K562 (cell line): Measurements from ENCODE around the gene CAMK1D. TPM values are rescaled to one million over a fixed set of nuclear protein-coding genes. Genes with fewer than 3 reads are reported as not detected.

Experiments used
- ATAC-seq: fragments of 200-7000 bp; cut with Tn5 transposase; 3 replicates; pipeline ENCODE4 v1.9.1; 2020; ENCODE audit warnings: moderate library complexity
- BruUV-seq: library from RNA; stranded (reverse); fragments of 400-500 nt; replicated peaks from 2 replicates; lab custom pipeline; 2021; lab: Mats Ljungman, UMichigan
- CTCF ChIA-PET: fragments of 300-600 bp; formaldehyde crosslinking; extraction: SDS; loops from one replicate; lab custom pipeline; 2021; ENCODE audit warnings: low intra/inter-chr PET ratio; lab: Yijun Ruan, JAX
- POLR2A ChIA-PET: fragments of 300-600, 350-650 bp; sonication (Branson Sonifier 250); formaldehyde crosslinking; extraction: SDS; loops from one replicate; lab custom pipeline; 2021; ENCODE audit warnings: antibody characterized with exemption, inconsistent platforms; lab: Yijun Ruan, JAX
- DNase-seq, 4 experiments: peaks; one replicate each; pipeline versions ENCODE4 v3.0.0 to v3.0.0-alpha.2; 2011 to 2018; ENCODE audit warnings: low spot score in 3 of 4, mixed read lengths in 3 of 4; ENCODE audit errors: extremely low read depth in 1 of 4
- FAIRE-seq: peaks from 2 replicates; lab custom pipeline; 2011; peaks lifted over from hg19 to GRCh38; lab: Jason Lieb, UNC
- H2AFZ ChIP-seq: 2 replicates; pipeline ENCODE4 v1.6.0; 2011; ENCODE audit warnings: low read depth, low read length, control low read depth, inconsistent platforms
- H3K27ac ChIP-seq: fragments of 200-600 bp; 3 replicates; pipeline ENCODE4 v1.8.0; 2011; ENCODE audit warnings: low read depth, mild to moderate bottlenecking, control low read depth, inconsistent platforms, low read length, moderate library complexity, mixed read lengths; ENCODE audit errors: extremely low read depth
- H3K27me3 ChIP-seq, 2 experiments: fragments of 300-600 bp in 1 of 2; 2 replicates in 1 of 2; 3 replicates in 1 of 2; pipeline versions ENCODE4 v1.6.0 to v1.8.0; 2011; ENCODE audit warnings: inconsistent platforms in 2 of 2, low read length in 2 of 2, mild to moderate bottlenecking in 1 of 2, mixed read lengths in 1 of 2, moderate library complexity in 1 of 2; ENCODE audit not compliant: control insufficient read depth in 2 of 2, insufficient read depth in 2 of 2
- H3K36me3 ChIP-seq: fragments of 300-600 bp; 3 replicates; pipeline ENCODE4 v1.8.0; 2011; ENCODE audit warnings: mild to moderate bottlenecking, low read length, inconsistent platforms; ENCODE audit not compliant: control insufficient read depth, insufficient read depth
- H3K4me1 ChIP-seq, 2 experiments: fragments of 200-600 bp in 1 of 2; replicated peaks in 1 of 2; 2 replicates in 1 of 2; 3 replicates in 1 of 2; pipeline versions ENCODE4 v1.5.1 to v1.8.0; 2011; ENCODE audit warnings: inconsistent platforms in 2 of 2, low read length in 2 of 2, mild to moderate bottlenecking in 1 of 2, mixed read lengths in 1 of 2, moderate library complexity in 1 of 2; ENCODE audit not compliant: control insufficient read depth in 2 of 2, insufficient read depth in 2 of 2
- H3K4me2 ChIP-seq: 2 replicates; pipeline ENCODE4 v1.6.1; 2011; ENCODE audit warnings: low read length, control low read depth, inconsistent platforms, mixed read lengths; ENCODE audit not compliant: insufficient read depth
- H3K4me3 ChIP-seq: fragments of 200-600 bp; sonication (generic), shearing (Covaris generic); 2 replicates; pipeline ENCODE4 v1.5.1; 2016; ENCODE audit warnings: control low read depth, inconsistent platforms
- H3K79me2 ChIP-seq: fragments of 200-600 bp; 3 replicates; pipeline ENCODE4 v1.8.0; 2011; ENCODE audit warnings: low read length, inconsistent platforms; ENCODE audit not compliant: control insufficient read depth, insufficient read depth
- H3K9ac ChIP-seq, 2 experiments: 2 replicates each; pipeline versions ENCODE4 v1.6.0 to v1.6.1; 2011; ENCODE audit warnings: low read depth in 2 of 2, low read length in 2 of 2, control low read depth in 1 of 2, inconsistent platforms in 1 of 2, mild to moderate bottlenecking in 1 of 2, mixed read lengths in 1 of 2; ENCODE audit not compliant: insufficient read depth in 1 of 2
- H3K9me1 ChIP-seq: one replicate; pipeline ENCODE4 v1.6.0; 2011; ENCODE audit warnings: inconsistent platforms, mild to moderate bottlenecking, low read length, moderate library complexity; ENCODE audit not compliant: control insufficient read depth, insufficient read depth
- H3K9me3 ChIP-seq: replicated peaks from 2 replicates; pipeline ENCODE4 v1.5.1; 2011; ENCODE audit warnings: low read depth, low read length, inconsistent platforms; ENCODE audit not compliant: control insufficient read depth, insufficient read depth
- H4K20me1 ChIP-seq: replicated peaks from 2 replicates; pipeline ENCODE4 v1.6.1; 2011; ENCODE audit warnings: low read length, inconsistent platforms, mixed read lengths; ENCODE audit not compliant: control insufficient read depth, insufficient read depth
- ARID2 ChIP-seq: fragments of 450-650 bp; IDR thresholded peaks from 2 replicates; pipeline ENCODE4 v1.6.1; 2017; ENCODE audit warnings: antibody characterized with exemption, mild to moderate bottlenecking
- BCL6 ChIP-seq: fragments of 250-450 bp; sonication (Bioruptor Pico); IDR thresholded peaks from 2 replicates; pipeline ENCODE4 v1.4.0; 2020
- COPS2 ChIP-seq: fragments of 450-650 bp; conservative IDR thresholded peaks from 2 replicates; pipeline ENCODE4 v1.6.1; 2016; ENCODE audit warnings: mild to moderate bottlenecking, moderate library complexity
- ERF ChIP-seq: fragments of 450-650 bp; formaldehyde crosslinking; IDR thresholded peaks from 2 replicates; pipeline ENCODE4 v1.4.0; 2020; ENCODE audit warnings: mild to moderate bottlenecking, mixed read lengths
- HNRNPLL ChIP-seq: fragments of 200-400 bp; formaldehyde crosslinking; IDR thresholded peaks from 2 replicates; pipeline ENCODE4 v1.6.1; 2017; ENCODE audit warnings: low read length, low read depth, mild to moderate bottlenecking; ENCODE audit not compliant: poor library complexity, severe bottlenecking
- KDM2B ChIP-seq: fragments of 250-450 bp; sonication (Bioruptor Pico); IDR thresholded peaks from 2 replicates; pipeline ENCODE4 v1.8.0; 2021; ENCODE audit warnings: mild to moderate bottlenecking, moderate library complexity
- L3MBTL2 ChIP-seq: fragments of 450-650 bp; IDR thresholded peaks from 2 replicates; pipeline ENCODE4 v1.6.1; 2016; ENCODE audit warnings: mild to moderate bottlenecking, moderate library complexity
- MAFF ChIP-seq: IDR thresholded peaks from 2 replicates; pipeline ENCODE4 v1.6.1; 2012; ENCODE audit warnings: low read length, improper control_type of control experiment
- RFX7 ChIP-seq: fragments of 250-450 bp; sonication (Bioruptor Pico); IDR thresholded peaks from 2 replicates; pipeline ENCODE4 v1.5.1; 2021; ENCODE audit warnings: mild to moderate bottlenecking
- XRCC5 ChIP-seq: fragments of 200-400 bp; formaldehyde crosslinking; IDR thresholded peaks from 2 replicates; pipeline ENCODE4 v1.6.1; 2017; ENCODE audit warnings: low read depth, mild to moderate bottlenecking, low read length
- ZBTB8A ChIP-seq: fragments of 450-650 bp; IDR thresholded peaks from 2 replicates; pipeline ENCODE4 v1.6.1; 2018; ENCODE audit warnings: mild to moderate bottlenecking, moderate library complexity; ENCODE audit not compliant: partially characterized antibody
- ZKSCAN1 ChIP-seq: fragments of 150-350 bp; IDR thresholded peaks from 2 replicates; pipeline ENCODE4 v1.6.1; 2016; ENCODE audit warnings: low read depth, low read length
- ZNF184 ChIP-seq: sonication (generic); formaldehyde crosslinking; IDR thresholded peaks from 2 replicates; pipeline ENCODE4 v1.5.0; 2020; ENCODE audit warnings: missing genetic modification reagents
- ZNF274 ChIP-seq: IDR thresholded peaks from 2 replicates; pipeline ENCODE4 v1.6.1; 2011; ENCODE audit warnings: low read depth, mild to moderate bottlenecking, low read length, moderate library complexity, borderline replicate concordance
- WGBS: fragments of 100-300 bp; shearing (Covaris generic); methylation state at CpG from one replicate; pipeline ENCODE4 v1.1.6; 2016; ENCODE audit warnings: low coverage, mixed read lengths; ENCODE audit not compliant: insufficient coverage; ENCODE audit errors: missing lambda C conversion rate; 5-methylcytosine and 5-hydroxymethylcytosine counted together
- in situ Hi-C: fragments of 300-500 bp; cut with MboI; formaldehyde crosslinking; loops from 4 replicates; pipeline ENCODE4 v1.15.0; 2018; ENCODE audit warnings: inconsistent platforms, mixed read lengths
- intact Hi-C: fragments of 100-400 bp; cut with micrococcal nuclease; formaldehyde crosslinking; loops from 2 replicates; pipeline ENCODE4 v1.14.2; 2022
- polyA plus RNA-seq, 8 experiments: library from polyadenylated mRNA; depleted of rRNA in 4 of 8; stranded (reverse) in 5 of 8; unstranded in 3 of 8; fragments of >200 nt; fragmentation: Nextera tagmentation in 2 of 8; fragmentation: Illumina TruSeq in 1 of 8; extraction: Ambion mirVana in 2 of 8; extraction: Trizol in 1 of 8; gene quantifications; 2 replicates each; pipeline versions ENCODE4 v1.2.1 to v1.2.3, GENCODE V29; 2011 to 2014; ENCODE audit warnings: inconsistent platforms in 1 of 8, missing spikeins in 1 of 8
- total RNA-seq, 7 experiments: library from RNA; depleted of rRNA in 6 of 7; stranded (reverse); fragments of >200 nt in 6 of 7; fragmentation: Illumina TruSeq in 2 of 7; extraction: Trizol in 2 of 7; gene quantifications; 2 replicates each; pipeline versions ENCODE4 v1.2.1 to v1.2.3, GENCODE V29; 2011 to 2021; ENCODE audit warnings: low replicate concordance in 1 of 7
- TF ChIP-seq, protein P1 (sequence below): fragments of 450-650 bp; IDR thresholded peaks from 2 replicates; pipeline ENCODE4 v1.7.1; 2018; ENCODE audit warnings: mild to moderate bottlenecking, low read depth; ENCODE audit not compliant: partially characterized antibody

The CAMK1D gene
- total and polyA plus RNA-seq, 9 of the 15 experiments (the other 6 are each of a cell fraction or from before 2014, with no cell fraction given): 0.12 to 0.24 (median 0.20) TPM; not detected in 5

DNA sequence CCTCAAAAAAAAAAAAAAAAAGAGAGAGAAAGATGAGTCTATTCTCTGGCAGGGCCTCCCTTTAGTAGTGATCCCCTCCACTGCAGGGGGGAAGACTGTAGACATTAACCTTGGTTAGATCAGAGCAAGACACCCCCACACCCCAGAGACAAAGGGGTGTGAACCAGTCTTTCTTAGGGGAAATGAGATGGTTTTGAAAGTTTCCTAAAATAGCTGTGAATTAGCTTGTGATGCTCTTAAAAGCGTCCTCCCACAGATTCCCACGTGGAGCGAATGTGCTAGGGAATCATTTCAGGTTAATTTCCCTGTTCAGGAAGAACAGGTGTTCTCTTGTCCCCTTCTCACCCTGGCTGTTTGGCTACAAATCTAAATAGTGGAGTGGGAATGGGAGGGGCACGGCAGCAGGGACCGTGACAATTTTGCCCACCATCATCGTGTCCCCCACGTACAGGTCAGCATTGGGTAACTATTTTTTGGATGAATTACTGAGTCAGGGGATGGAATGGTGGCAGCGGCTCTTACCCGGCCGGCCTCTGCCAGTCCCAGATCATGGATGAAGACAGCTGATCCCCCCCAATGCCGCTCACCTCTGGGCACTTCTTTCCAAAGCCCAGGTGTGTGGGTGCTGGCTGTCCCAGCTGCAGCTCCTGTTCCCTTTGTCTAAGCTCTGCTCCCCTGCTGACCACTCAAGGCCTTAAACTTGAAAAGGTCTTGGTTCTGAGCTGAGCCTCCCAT is 499.3 kb downstream of the CAMK1D start (continued):
- no peak for TF ChIP-seq KDM2B (CRISPR knock-in tag)
- no peak for TF ChIP-seq RFX7 (CRISPR knock-in tag)

- Histone ChIP-seq H3K27me3 (peaks cover 5 to 30% of the 10 kb centered on the region in 2 experiments; a peak in 4 of 5 replicates), H3K27ac (no peak overlapping the region), H3K4me2 (no peak overlapping the region), H3K4me1 (no peaks in the 10 kb centered on the region), H4K20me1 (no peaks in the 10 kb centered on the region), H3K79me2 (no peaks in the 10 kb centered on the region), H3K4me3 (no peak overlapping the region), H3K36me3 (no peaks in the 10 kb centered on the region), H3K9me3 (no peaks in the 10 kb centered on the region), H3K9ac (no peak overlapping the region), H3K9me1 (no peaks in the 10 kb centered on the region), H2AFZ (no peak overlapping the region)
- DNase-seq (no peak), FAIRE-seq (no peak), ATAC-seq (no peak)
- in situ Hi-C loops: no loop called here
- WGBS: under 1% methylated on average over 18 of the region's 20 CpGs
- intact Hi-C loops: no loop called here
- CTCF ChIA-PET: no interaction called here
- POLR2A ChIA-PET: interaction anchor here (1.1 kb wide), 1 partner anchor 175 kb away, joined by 4 read pairs; no protein-coding TSS in a partner anchor
- no TSS peak for BruUV-seq
- TF ChIP-seq, protein P1, sequence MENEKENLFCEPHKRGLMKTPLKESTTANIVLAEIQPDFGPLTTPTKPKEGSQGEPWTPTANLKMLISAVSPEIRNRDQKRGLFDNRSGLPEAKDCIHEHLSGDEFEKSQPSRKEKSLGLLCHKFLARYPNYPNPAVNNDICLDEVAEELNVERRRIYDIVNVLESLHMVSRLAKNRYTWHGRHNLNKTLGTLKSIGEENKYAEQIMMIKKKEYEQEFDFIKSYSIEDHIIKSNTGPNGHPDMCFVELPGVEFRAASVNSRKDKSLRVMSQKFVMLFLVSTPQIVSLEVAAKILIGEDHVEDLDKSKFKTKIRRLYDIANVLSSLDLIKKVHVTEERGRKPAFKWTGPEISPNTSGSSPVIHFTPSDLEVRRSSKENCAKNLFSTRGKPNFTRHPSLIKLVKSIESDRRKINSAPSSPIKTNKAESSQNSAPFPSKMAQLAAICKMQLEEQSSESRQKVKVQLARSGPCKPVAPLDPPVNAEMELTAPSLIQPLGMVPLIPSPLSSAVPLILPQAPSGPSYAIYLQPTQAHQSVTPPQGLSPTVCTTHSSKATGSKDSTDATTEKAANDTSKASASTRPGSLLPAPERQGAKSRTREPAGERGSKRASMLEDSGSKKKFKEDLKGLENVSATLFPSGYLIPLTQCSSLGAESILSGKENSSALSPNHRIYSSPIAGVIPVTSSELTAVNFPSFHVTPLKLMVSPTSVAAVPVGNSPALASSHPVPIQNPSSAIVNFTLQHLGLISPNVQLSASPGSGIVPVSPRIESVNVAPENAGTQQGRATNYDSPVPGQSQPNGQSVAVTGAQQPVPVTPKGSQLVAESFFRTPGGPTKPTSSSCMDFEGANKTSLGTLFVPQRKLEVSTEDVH: no peak
- TF ChIP-seq ZNF184 (CRISPR knock-in tag) (no peak), XRCC5 (no peak), ERF (CRISPR knock-in tag) (no peak), L3MBTL2 (no peak), COPS2 (no peak), MAFF (no peak), ZNF274 (no peak), ARID2 (no peak), ZBTB8A (no peak), HNRNPLL (no peak), ZKSCAN1 (no peak), BCL6 (CRISPR knock-in tag) (no peak)
These were observed 500.2 kb downstream of the CAMK1D start for GRCh38 chr10:12849319-12850181.
